GM19324 (cell line): ENCODE data around the gene GATAD2B.
A peak's percentile ranks its signal among the peaks of the same experiment; 100 is the strongest.
"Not testable (repeated sequence)": the region's sequence is repeated elsewhere in the genome, so short reads cannot be mapped to it uniquely, and the experiment has no call there.

ENCODE experiments used
- ATAC-seq: cut with Tn5 transposase; IDR thresholded peaks from one replicate; pipeline ENCODE4 v1.9.1; 2021; ENCODE audit warnings: mild to moderate bottlenecking, moderate library complexity; ENCODE audit not compliant: unreplicated experiment, low FRiP score

The GATAD2B gene

GRCh38 chr1:153932156-153933131 is 9.7 kb upstream of the GATAD2B start:
- ATAC-seq = no peak

- ATAC-seq = no peak
Observed at GRCh38 chr1:153929981-153930948, 7.5 kb upstream of the GATAD2B start.

GRCh38 chr1:153929426-153929825 is 6.7 kb upstream of the GATAD2B start:
- no peak for ATAC-seq

- no peak for ATAC-seq
Observed at GRCh38 chr1:153928791-153929341, 6.1 kb upstream of the GATAD2B start.

GRCh38 chr1:153928245-153928644 is 5.5 kb upstream of the GATAD2B start:
- ATAC-seq = no peak

- no peak for ATAC-seq
Observed at GRCh38 chr1:153926405-153926804, 3.6 kb upstream of the GATAD2B start.

- peak; percentile 37 for ATAC-seq
Observed at GRCh38 chr1:153922076-153922971, 448 bp downstream of the GATAD2B start.

GRCh38 chr1:153921803-153922075 is 1.0 kb downstream of the GATAD2B start:
- ATAC-seq = no peak

- ATAC-seq = no peak
Observed at GRCh38 chr1:153921080-153921802, 1.5 kb downstream of the GATAD2B start.

- no peak for ATAC-seq
Observed at GRCh38 chr1:153919876-153920852, 2.6 kb downstream of the GATAD2B start.

GRCh38 chr1:153916297-153916696 is 6.5 kb downstream of the GATAD2B start:
- no peak for ATAC-seq

GRCh38 chr1:153912349-153912748 is 10.4 kb downstream of the GATAD2B start:
- ATAC-seq = no peak

GRCh38 chr1:153910560-153910959 is 12.2 kb downstream of the GATAD2B start:
- ATAC-seq = not testable (repeated sequence)

GRCh38 chr1:153908071-153908470 is 14.7 kb downstream of the GATAD2B start:
- no peak for ATAC-seq

GRCh38 chr1:153907134-153907533 is 15.6 kb downstream of the GATAD2B start:
- no peak for ATAC-seq

GRCh38 chr1:153906396-153906795 is 16.4 kb downstream of the GATAD2B start:
- no peak for ATAC-seq

- not testable (repeated sequence) for ATAC-seq
Observed at GRCh38 chr1:153905908-153906307, 16.9 kb downstream of the GATAD2B start.

GRCh38 chr1:153903841-153904455 is 18.8 kb downstream of the GATAD2B start:
- no peak for ATAC-seq
